HEK293 (cell line): Measurements from ENCODE around the gene MUC22.

Source experiments
- CTCF ChIA-PET: fragments of 350-600 bp; formaldehyde crosslinking; extraction: SDS; loops from one replicate; lab custom pipeline; 2021; ENCODE audit warnings: antibody characterized with exemption; lab: Yijun Ruan, JAX
- POLR2A ChIA-PET: fragments of 300-600 bp; formaldehyde crosslinking; extraction: SDS; loops from one replicate; lab custom pipeline; 2020; ENCODE audit warnings: antibody characterized with exemption, inconsistent platforms; lab: Yijun Ruan, JAX
- H3K27ac ChIP-seq: fragments of 200-500 bp; sonication (Bioruptor generic); 2 replicates; pipeline ENCODE4 v1.5.1; 2014; ENCODE audit warnings: low read depth, low read length, control low read depth, inconsistent platforms; ENCODE audit errors: extremely low read depth
- H3K36me3 ChIP-seq, 2 experiments: fragments of 200-500 bp in 1 of 2; sonication (Bioruptor generic) in 1 of 2; 1 replicate in 1 of 2; 2 replicates in 1 of 2; pipeline ENCODE4 v1.5.1; 2014 to 2017; ENCODE audit warnings: inconsistent platforms in 2 of 2, low read length in 2 of 2; ENCODE audit not compliant: control insufficient read depth in 2 of 2, insufficient read depth in 1 of 2
- H3K4me1 ChIP-seq: fragments of 200-500 bp; sonication (Bioruptor generic); 2 replicates; pipeline ENCODE4 v1.5.1; 2014; ENCODE audit warnings: mild to moderate bottlenecking, low read length, inconsistent platforms; ENCODE audit not compliant: control insufficient read depth, insufficient read depth
- H3K4me3 ChIP-seq: 2 replicates; pipeline ENCODE4 v1.5.1; 2011; ENCODE audit warnings: low read depth, mild to moderate bottlenecking, control low read depth, low read length, moderate library complexity
- H3K9me3 ChIP-seq: fragments of 200-500 bp; sonication (Bioruptor generic); 2 replicates; pipeline ENCODE4 v1.5.1; 2014; ENCODE audit warnings: low read depth, low read length, inconsistent platforms; ENCODE audit not compliant: control insufficient read depth, insufficient read depth
- GFI1B ChIP-seq: fragments of 450-650 bp; formaldehyde crosslinking; IDR thresholded peaks from 2 replicates; pipeline ENCODE4 v1.5.1; 2016; ENCODE audit warnings: missing biosample characterization, missing genetic modification characterization
- KLF8 ChIP-seq: fragments of 450-650 bp; formaldehyde crosslinking; IDR thresholded peaks from 2 replicates; pipeline ENCODE4 v1.5.1; 2016; ENCODE audit warnings: missing biosample characterization, missing genetic modification characterization
- MYNN ChIP-seq: fragments of 450-650 bp; formaldehyde crosslinking; IDR thresholded peaks from 2 replicates; pipeline ENCODE4 v1.5.1; 2016; ENCODE audit warnings: missing biosample characterization, missing genetic modification characterization, borderline replicate concordance
- SP7 ChIP-seq: fragments of 450-650 bp; formaldehyde crosslinking; IDR thresholded peaks from 2 replicates; pipeline ENCODE4 v1.5.1; 2016; ENCODE audit warnings: missing biosample characterization, missing genetic modification characterization
- TRIM28 ChIP-seq: IDR thresholded peaks from 2 replicates; pipeline ENCODE4 v1.6.1; 2011; ENCODE audit warnings: low read length, control low read depth, borderline replicate concordance
- WT1 ChIP-seq: fragments of 450-650 bp; formaldehyde crosslinking; IDR thresholded peaks from 2 replicates; pipeline ENCODE4 v1.5.1; 2016; ENCODE audit warnings: missing biosample characterization, missing genetic modification characterization
- ZBTB21 ChIP-seq: fragments of 450-650 bp; formaldehyde crosslinking; IDR thresholded peaks from 2 replicates; pipeline ENCODE4 v1.5.1; 2017; ENCODE audit warnings: missing biosample characterization, missing genetic modification characterization
- ZIC2 ChIP-seq: fragments of 450-650 bp; formaldehyde crosslinking; IDR thresholded peaks from 2 replicates; pipeline ENCODE4 v1.5.1; 2016; ENCODE audit warnings: missing biosample characterization, missing genetic modification characterization
- ZNF155 ChIP-seq: fragments of 450-650 bp; formaldehyde crosslinking; IDR thresholded peaks from 2 replicates; pipeline ENCODE4 v1.5.1; 2016; ENCODE audit warnings: missing biosample characterization, missing genetic modification characterization
- ZNF211 ChIP-seq: fragments of 450-650 bp; formaldehyde crosslinking; IDR thresholded peaks from 2 replicates; pipeline ENCODE4 v1.5.1; 2016; ENCODE audit warnings: low read depth, missing biosample characterization, missing genetic modification characterization
- ZNF266 ChIP-seq: fragments of 450-650 bp; formaldehyde crosslinking; IDR thresholded peaks from 2 replicates; pipeline ENCODE4 v1.5.1; 2016; ENCODE audit warnings: missing biosample characterization, missing genetic modification characterization, low read depth
- ZNF37A ChIP-seq: fragments of 450-650 bp; IDR thresholded peaks from 2 replicates; pipeline ENCODE4 v1.5.1; 2018; ENCODE audit warnings: missing biosample characterization, missing genetic modification characterization
- ZNF391 ChIP-seq: fragments of 450-650 bp; formaldehyde crosslinking; IDR thresholded peaks from 2 replicates; pipeline ENCODE4 v1.5.1; 2016; ENCODE audit warnings: low read depth, missing biosample characterization, missing genetic modification characterization, borderline replicate concordance
- ZNF560 ChIP-seq: fragments of 450-650 bp; formaldehyde crosslinking; IDR thresholded peaks from 2 replicates; pipeline ENCODE4 v1.5.1; 2017; ENCODE audit warnings: missing biosample characterization, missing genetic modification characterization, borderline replicate concordance
- ZNF658 ChIP-seq: fragments of 450-650 bp; formaldehyde crosslinking; IDR thresholded peaks from 2 replicates; pipeline ENCODE4; 2016; ENCODE audit warnings: missing biosample characterization, missing genetic modification characterization
- ZNF660 ChIP-seq: fragments of 450-650 bp; IDR thresholded peaks from 2 replicates; pipeline ENCODE4 v1.5.1; 2018; ENCODE audit warnings: missing biosample characterization, mild to moderate bottlenecking, missing genetic modification characterization
- ZNF664 ChIP-seq: fragments of 450-650 bp; formaldehyde crosslinking; IDR thresholded peaks from 2 replicates; pipeline ENCODE4 v1.5.1; 2016; ENCODE audit warnings: missing biosample characterization, missing genetic modification characterization
- ZNF677 ChIP-seq: fragments of 450-650 bp; IDR thresholded peaks from 2 replicates; pipeline ENCODE4 v1.5.0; 2018; ENCODE audit warnings: missing biosample characterization, mild to moderate bottlenecking, missing genetic modification characterization, moderate library complexity
- ZNF785 ChIP-seq: fragments of 450-650 bp; formaldehyde crosslinking; IDR thresholded peaks from 2 replicates; pipeline ENCODE4 v1.5.1; 2016; ENCODE audit warnings: missing biosample characterization, missing genetic modification characterization
- ZNF843 ChIP-seq: fragments of 450-650 bp; formaldehyde crosslinking; IDR thresholded peaks from 2 replicates; pipeline ENCODE4 v1.5.1; 2016; ENCODE audit warnings: missing biosample characterization, missing genetic modification characterization
- TF ChIP-seq, protein P1 (sequence below): fragments of 450-650 bp; formaldehyde crosslinking; IDR thresholded peaks from 2 replicates; pipeline ENCODE4 v1.5.1; 2016; ENCODE audit warnings: missing biosample characterization, missing genetic modification characterization
- TF ChIP-seq, protein P2 (sequence below): fragments of 450-650 bp; formaldehyde crosslinking; IDR thresholded peaks from 2 replicates; pipeline ENCODE4 v1.5.1; 2016; ENCODE audit warnings: missing biosample characterization, missing genetic modification characterization

MUC22 gene

DNA sequence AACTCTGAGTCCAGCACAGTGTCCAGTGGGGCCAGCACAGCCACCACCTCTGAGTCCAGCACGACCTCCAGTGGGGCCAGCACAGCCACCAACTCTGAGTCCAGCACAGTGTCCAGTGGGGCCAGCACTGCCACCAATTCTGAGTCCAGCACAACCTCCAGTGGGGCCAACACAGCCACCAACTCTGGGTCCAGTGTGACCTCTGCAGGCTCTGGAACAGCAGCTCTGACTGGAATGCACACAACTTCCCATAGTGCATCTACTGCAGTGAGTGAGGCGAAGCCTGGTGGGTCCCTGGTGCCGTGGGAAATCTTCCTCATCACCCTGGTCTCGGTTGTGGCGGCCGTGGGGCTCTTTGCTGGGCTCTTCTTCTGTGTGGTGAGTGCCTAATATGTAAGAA is 23.0 kb upstream of the MUC22 start:
- H3K36me3 ChIP-seq = no peaks in the 10 kb centered on the region
- no peaks in the 10 kb centered on the region for H3K9me3 ChIP-seq
- H3K27ac ChIP-seq = no peak overlapping the region
- TF ChIP-seq ZNF785 (tag by site-specific recombination) (no peak), ZNF677 (tag by site-specific recombination) (no peak), ZNF843 (tag by site-specific recombination) (no peak), ZNF560 (tag by site-specific recombination) (no peak)
- TF ChIP-seq, all 188 proteins: peak for 0
- Histone ChIP-seq H3K4me3 (no peak overlapping the region), H3K4me1 (0 out of 2 replicates have a peak, but pooled peaks cover 7% of the 10 kb centered on the region)
- CTCF ChIA-PET = interaction anchor here (0.6 to 1.0 kb wide), 3 partner anchors 8 to 158 kb away, joined by 3 to 5 read pairs (median 4); no protein-coding TSS in a partner anchor
- POLR2A ChIA-PET = no interaction called here

DNA sequence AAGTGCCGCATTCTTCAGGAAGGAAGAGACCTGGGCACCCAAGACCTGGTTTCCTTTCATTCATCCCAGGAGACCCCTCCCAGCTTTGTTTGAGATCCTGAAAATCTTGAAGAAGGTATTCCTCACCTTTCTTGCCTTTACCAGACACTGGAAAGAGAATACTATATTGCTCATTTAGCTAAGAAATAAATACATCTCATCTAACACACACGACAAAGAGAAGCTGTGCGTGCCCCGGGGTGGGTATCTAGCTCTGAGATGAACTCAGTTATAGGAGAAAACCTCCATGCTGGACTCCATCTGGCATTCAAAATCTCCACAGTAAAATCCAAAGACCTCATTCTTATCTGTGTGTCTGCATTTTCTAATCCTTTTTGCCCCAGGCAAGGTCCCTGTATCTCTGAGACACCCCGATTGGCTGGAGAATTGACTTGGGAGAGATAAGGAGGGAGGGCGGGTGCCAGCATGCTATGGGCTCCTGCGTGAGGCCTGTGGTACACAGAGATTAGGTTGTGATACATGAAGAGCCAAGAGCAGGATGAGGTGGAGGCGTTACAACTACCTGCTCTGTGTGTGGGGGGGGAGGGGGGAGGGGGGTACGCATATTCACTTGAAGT is 22.0 kb upstream of the MUC22 start:
- CTCF ChIA-PET = interaction anchor here (0.6 to 1.0 kb wide), 7 partner anchors 9 to 591 kb away, joined by 3 to 5 read pairs (median 3); no protein-coding TSS in a partner anchor
- H3K9me3 ChIP-seq = no peaks in the 10 kb centered on the region

DNA sequence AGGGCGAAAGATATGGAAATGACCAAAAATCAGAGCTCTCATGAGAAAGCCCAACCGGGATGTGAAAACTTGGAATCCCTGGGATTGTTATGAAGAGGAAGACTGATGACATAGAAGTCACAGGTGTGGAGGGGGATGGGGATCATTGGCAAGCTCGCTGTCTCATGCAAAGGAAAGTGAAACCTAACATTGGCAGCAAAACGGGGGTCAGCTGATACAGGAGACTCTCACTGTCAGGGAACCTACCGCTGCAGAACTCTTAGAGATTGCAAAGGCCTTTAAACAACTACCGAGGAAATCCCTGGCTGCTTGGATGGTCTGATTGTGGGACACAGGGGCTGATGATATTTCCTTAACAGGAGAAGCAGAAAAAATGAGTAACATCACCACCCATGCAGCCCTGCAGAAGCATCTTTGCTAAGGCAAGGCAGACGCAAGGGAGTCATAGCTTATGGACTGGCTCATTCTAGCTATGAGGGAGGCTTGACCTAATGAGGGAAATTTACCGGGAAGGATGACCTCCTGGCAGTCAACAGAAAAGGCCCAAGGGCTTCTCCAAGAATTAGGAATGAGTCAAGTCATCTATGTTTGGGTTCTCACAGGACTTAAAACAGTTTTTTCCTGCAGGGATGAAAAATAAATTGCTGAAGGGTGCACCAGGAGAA is 19.7 kb upstream of the MUC22 start:
- no peaks in the 10 kb centered on the region for H3K36me3 ChIP-seq
- no peak for TF ChIP-seq ZNF658 (tag by site-specific recombination)
- TF ChIP-seq, protein P1, sequence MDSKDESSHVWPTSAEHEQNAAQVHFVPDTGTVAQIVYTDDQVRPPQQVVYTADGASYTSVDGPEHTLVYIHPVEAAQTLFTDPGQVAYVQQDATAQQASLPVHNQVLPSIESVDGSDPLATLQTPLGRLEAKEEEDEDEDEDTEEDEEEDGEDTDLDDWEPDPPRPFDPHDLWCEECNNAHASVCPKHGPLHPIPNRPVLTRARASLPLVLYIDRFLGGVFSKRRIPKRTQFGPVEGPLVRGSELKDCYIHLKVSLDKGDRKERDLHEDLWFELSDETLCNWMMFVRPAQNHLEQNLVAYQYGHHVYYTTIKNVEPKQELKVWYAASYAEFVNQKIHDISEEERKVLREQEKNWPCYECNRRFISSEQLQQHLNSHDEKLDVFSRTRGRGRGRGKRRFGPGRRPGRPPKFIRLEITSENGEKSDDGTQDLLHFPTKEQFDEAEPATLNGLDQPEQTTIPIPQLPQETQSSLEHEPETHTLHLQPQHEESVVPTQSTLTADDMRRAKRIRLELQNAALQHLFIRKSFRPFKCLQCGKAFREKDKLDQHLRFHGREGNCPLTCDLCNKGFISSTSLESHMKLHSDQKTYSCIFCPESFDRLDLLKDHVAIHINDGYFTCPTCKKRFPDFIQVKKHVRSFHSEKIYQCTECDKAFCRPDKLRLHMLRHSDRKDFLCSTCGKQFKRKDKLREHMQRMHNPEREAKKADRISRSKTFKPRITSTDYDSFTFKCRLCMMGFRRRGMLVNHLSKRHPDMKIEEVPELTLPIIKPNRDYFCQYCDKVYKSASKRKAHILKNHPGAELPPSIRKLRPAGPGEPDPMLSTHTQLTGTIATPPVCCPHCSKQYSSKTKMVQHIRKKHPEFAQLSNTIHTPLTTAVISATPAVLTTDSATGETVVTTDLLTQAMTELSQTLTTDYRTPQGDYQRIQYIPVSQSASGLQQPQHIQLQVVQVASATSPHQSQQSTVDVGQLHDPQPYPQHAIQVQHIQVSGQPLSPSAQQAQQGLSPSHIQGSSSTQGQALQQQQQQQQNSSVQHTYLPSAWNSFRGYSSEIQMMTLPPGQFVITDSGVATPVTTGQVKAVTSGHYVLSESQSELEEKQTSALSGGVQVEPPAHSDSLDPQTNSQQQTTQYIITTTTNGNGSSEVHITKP = peak; percentile 94
- H3K27ac ChIP-seq = no peak overlapping the region
- no peak overlapping the region for H3K4me3 ChIP-seq
- 0 out of 2 replicates have a peak, but pooled peaks cover 7% of the 10 kb centered on the region for H3K4me1 ChIP-seq
- ChIA-PET CTCF (interaction anchor here (0.6 to 1.1 kb wide), 4 partner anchors 52 to 125 kb away, joined by 3 read pairs; no protein-coding TSS in a partner anchor), POLR2A (interaction anchor here (0.6 kb wide), 1 partner anchor 273 kb away, joined by 3 read pairs; no protein-coding TSS in a partner anchor)
- no peaks in the 10 kb centered on the region for H3K9me3 ChIP-seq

More for the DNA sequence above, 22.0 kb upstream of the MUC22 start:
- H3K4me3 ChIP-seq = no peak overlapping the region
- 0 out of 2 replicates have a peak, but pooled peaks cover 7% of the 10 kb centered on the region for H3K4me1 ChIP-seq
- POLR2A ChIA-PET = interaction anchor here (0.5 to 0.7 kb wide), 2 partner anchors 61 to 86 kb away, joined by 3 to 6 read pairs; no protein-coding TSS in a partner anchor
- TF ChIP-seq ZNF391 (tag by site-specific recombination) (no peak), ZNF37A (tag by site-specific recombination) (no peak), WT1 (tag by site-specific recombination) (no peak), KLF8 (tag by site-specific recombination) (no peak), ZNF664 (tag by site-specific recombination) (peak; percentile 93)
- no peaks in the 10 kb centered on the region for H3K36me3 ChIP-seq
- no peak overlapping the region; the same call in 1 of the 2 replicates for H3K27ac ChIP-seq

DNA sequence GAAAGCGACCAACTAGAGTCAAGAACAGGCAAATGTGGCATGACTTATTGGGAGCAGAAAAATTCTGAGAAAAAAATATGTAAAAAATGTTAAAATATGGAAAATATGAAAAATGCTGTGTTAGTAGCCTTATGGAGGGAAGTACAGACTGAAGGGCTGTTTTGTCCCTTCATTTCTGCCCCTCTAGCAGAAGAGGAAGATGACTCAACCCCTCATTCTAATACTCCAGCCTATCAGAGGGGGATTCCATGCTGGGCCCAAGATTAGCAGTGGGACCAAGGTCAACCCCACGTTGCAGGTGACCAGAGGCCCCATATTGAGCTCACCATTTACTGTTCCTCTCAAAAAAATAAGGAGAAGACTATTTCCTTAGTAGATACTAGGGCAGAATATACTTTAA is 18.4 kb upstream of the MUC22 start:
- POLR2A ChIA-PET = no interaction called here
- no peaks in the 10 kb centered on the region for H3K9me3 ChIP-seq
- H3K4me1 ChIP-seq = 0 out of 2 replicates have a peak, but pooled peaks cover 7% of the 10 kb centered on the region
- no peak overlapping the region for H3K4me3 ChIP-seq
- CTCF ChIA-PET = interaction anchor here (0.5 to 0.6 kb wide), 3 partner anchors 66 to 453 kb away, joined by 3 to 5 read pairs (median 3); no protein-coding TSS in a partner anchor
- H3K27ac ChIP-seq = no peak overlapping the region
- no peak for TF ChIP-seq SP7 (tag by site-specific recombination)
- TF ChIP-seq ZIC2 (tag by site-specific recombination) = no peak
- TF ChIP-seq ZNF660 = no peak
- TF ChIP-seq ZBTB21 (tag by site-specific recombination) = no peak
- TF ChIP-seq MYNN = no peak
- TF ChIP-seq GFI1B (tag by site-specific recombination) = no peak
- no peak for TF ChIP-seq ZNF266 (tag by site-specific recombination)
- TF ChIP-seq ZNF155 (tag by site-specific recombination) = no peak
- TF ChIP-seq, protein P2, sequence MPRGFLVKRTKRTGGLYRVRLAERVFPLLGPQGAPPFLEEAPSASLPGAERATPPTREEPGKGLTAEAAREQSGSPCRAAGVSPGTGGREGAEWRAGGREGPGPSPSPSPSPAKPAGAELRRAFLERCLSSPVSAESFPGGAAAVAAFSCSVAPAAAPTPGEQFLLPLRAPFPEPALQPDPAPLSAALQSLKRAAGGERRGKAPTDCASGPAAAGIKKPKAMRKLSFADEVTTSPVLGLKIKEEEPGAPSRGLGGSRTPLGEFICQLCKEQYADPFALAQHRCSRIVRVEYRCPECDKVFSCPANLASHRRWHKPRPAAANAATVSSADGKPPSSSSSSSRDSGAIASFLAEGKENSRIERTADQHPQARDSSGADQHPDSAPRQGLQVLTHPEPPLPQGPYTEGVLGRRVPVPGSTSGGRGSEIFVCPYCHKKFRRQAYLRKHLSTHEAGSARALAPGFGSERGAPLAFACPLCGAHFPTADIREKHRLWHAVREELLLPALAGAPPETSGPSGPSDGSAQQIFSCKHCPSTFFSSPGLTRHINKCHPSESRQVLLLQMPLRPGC (tag by site-specific recombination) = no peak
- no peak for TF ChIP-seq TRIM28
- no peak for TF ChIP-seq ZNF211 (tag by site-specific recombination)
- H3K36me3 ChIP-seq = no peaks in the 10 kb centered on the region
